Sigmoid colon (tissue), 7 donors: ENCODE measurements around the gene MAML1. TPM values are rescaled to one million over a fixed set of nuclear protein-coding genes. Genes with fewer than 3 reads are reported as not detected.

Experiments used
- DNase-seq: peaks from one replicate; pipeline ENCODE4 v3.0.0-alpha.2; 2019
- H3K27ac ChIP-seq, 4 donors: fragments of 200-600 bp; sonication (generic); one replicate each; pipeline ENCODE4 v1.5.1; 2016 to 2019; ENCODE audit warnings: mild to moderate bottlenecking in 1 of 4
- H3K27me3 ChIP-seq, 3 donors: fragments of 200-600 bp; sonication (generic); one replicate each; pipeline ENCODE4 v1.5.1; 2019; ENCODE audit warnings: mild to moderate bottlenecking in 1 of 3
- H3K36me3 ChIP-seq, 4 donors: fragments of 200-600 bp; sonication (generic); one replicate each; pipeline ENCODE4 v1.5.1; 2016 to 2019
- H3K4me1 ChIP-seq, 4 donors: fragments of 200-600 bp; sonication (generic); one replicate each; pipeline ENCODE4 v1.5.1; 2017 to 2019
- H3K4me3 ChIP-seq, 4 donors: fragments of 200-600 bp; sonication (generic); one replicate each; pipeline ENCODE4 v1.5.1; 2017 to 2019; ENCODE audit warnings: mild to moderate bottlenecking in 2 of 4, moderate library complexity in 1 of 4
- H3K9me3 ChIP-seq, 4 donors: fragments of 200-600 bp in 3 of 4; sonication (generic) in 3 of 4; one replicate each; pipeline versions ENCODE4 v1.5.1 to v1.6.1; 2013 to 2019
- EP300 ChIP-seq, 4 donors: sonication (generic); formaldehyde crosslinking; IDR thresholded peaks; one replicate each; pipeline ENCODE4 v1.6.1; 2017; ENCODE audit warnings: antibody characterized with exemption in 4 of 4
- POLR2A ChIP-seq, 2 donors: fragments of 450-650 bp; IDR thresholded peaks; one replicate each; pipeline ENCODE4 v1.6.1; 2016; ENCODE audit warnings: antibody characterized with exemption in 2 of 2, mild to moderate bottlenecking in 2 of 2, moderate library complexity in 2 of 2
- POLR2AphosphoS5 ChIP-seq, 4 donors: sonication (generic); formaldehyde crosslinking; IDR thresholded peaks; one replicate each; pipeline ENCODE4 v1.6.1; 2017; ENCODE audit warnings: antibody characterized with exemption in 4 of 4
- WGBS, 2 donors: extraction: QIAGEN DNeasy Blood & Tissue Kit; methylation state at CpG; one replicate each; pipeline ENCODE4 v1.1.7; 2013; 5-methylcytosine and 5-hydroxymethylcytosine counted together
- intact Hi-C: fragments of 100-400 bp; cut with DNase I; formaldehyde crosslinking; loops from one replicate; pipeline ENCODE4 v1.15.1; 2023
- polyA plus RNA-seq, 3 donors: library from polyadenylated mRNA; stranded (reverse); fragments of 200-250 nt; gene quantifications; one replicate each; pipeline ENCODE4 v1.2.3, GENCODE V29; 2013
- total RNA-seq, 4 donors: library from RNA; depleted of rRNA; stranded (reverse); fragments of >200 nt; gene quantifications; one replicate each; pipeline ENCODE4 v1.1.0, GENCODE V29; 2016
- TF ChIP-seq, protein P1 (sequence below), 4 experiments: fragments of 450-650 bp in 3 of 4; fragments of 200-600 bp in 1 of 4; IDR thresholded peaks; one replicate each; pipeline ENCODE4 v1.5.1; 2016 to 2019; ENCODE audit warnings: antibody characterized with exemption in 4 of 4, mild to moderate bottlenecking in 3 of 4, moderate library complexity in 2 of 4
- donor health status: healthy with polysubstance abuse.
- donor health status: Bipolar disorder and iron deficiency.
- donor health status: healthy.

Gene MAML1
- total and polyA plus RNA-seq, 7 donors: 7.2 to 30.2 (median 18.1) TPM

DNA sequence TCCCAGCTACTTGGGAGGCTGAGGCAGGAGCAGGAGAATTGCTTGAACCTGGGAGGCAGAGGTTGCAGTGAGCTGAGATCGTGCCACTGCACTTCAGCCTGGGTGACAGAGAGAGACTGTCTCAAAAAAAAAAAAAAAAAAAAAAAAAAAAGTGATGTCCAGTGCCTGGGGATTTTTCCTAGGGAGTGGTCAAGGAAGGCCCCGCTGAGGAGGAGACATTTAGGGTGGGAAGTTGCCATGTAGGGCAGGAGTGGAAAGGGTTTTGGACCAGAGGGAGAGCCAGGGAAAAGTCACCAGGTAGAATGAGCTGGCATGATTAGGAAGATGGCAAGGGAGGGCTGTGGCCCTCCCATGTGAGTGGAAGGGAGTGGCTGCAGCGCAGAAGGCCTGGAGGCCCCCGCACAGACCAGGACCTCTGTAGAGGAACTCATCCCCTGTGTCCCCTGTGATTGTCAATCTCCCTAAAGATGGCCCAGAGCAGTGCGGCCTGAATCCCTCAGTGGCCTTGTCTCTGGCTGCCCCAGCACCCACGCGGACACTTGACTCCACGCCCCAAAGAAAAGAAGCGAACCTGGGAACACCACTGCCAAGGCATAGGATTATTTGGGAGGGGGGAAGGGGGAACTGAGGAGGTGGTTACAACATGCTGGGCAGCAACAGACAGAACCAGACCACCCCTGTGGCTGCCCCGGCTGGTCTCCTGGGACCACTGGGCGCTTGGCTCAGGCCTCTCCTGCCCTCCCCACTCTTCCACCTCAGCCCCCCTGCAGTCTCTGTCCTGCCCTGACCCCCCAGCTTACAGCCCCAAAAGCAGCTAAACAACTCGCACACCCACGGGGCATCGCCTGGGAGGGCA lies 85.5 kb downstream of the MAML1 start:
- H3K4me3 ChIP-seq: peak overlapping the region; percentile 68 to 99 (median 97)
- 30 to 67% methylated on average over 14 of the region's 14 CpGs for WGBS, 2 donors
- H3K4me1 ChIP-seq: peaks cover 0 to 56% (median 52%) of the 10 kb centered on the region in 4 donors
- H3K9me3 ChIP-seq: no peaks in the 10 kb centered on the region
- peaks cover 0 to 11% (median 0%) of the 10 kb centered on the region in 4 donors for H3K36me3 ChIP-seq
- TF ChIP-seq EP300 (IDR thresholded peaks at IDR 0.05) (no peak), POLR2AphosphoS5 (IDR thresholded peaks at IDR 0.05) (no peak), POLR2A (IDR thresholded peaks at IDR 0.05) (no peak)
- TF ChIP-seq, protein P1, sequence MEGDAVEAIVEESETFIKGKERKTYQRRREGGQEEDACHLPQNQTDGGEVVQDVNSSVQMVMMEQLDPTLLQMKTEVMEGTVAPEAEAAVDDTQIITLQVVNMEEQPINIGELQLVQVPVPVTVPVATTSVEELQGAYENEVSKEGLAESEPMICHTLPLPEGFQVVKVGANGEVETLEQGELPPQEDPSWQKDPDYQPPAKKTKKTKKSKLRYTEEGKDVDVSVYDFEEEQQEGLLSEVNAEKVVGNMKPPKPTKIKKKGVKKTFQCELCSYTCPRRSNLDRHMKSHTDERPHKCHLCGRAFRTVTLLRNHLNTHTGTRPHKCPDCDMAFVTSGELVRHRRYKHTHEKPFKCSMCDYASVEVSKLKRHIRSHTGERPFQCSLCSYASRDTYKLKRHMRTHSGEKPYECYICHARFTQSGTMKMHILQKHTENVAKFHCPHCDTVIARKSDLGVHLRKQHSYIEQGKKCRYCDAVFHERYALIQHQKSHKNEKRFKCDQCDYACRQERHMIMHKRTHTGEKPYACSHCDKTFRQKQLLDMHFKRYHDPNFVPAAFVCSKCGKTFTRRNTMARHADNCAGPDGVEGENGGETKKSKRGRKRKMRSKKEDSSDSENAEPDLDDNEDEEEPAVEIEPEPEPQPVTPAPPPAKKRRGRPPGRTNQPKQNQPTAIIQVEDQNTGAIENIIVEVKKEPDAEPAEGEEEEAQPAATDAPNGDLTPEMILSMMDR (IDR thresholded peaks at IDR 0.05): no peak
- intact Hi-C loops: no loop called here
- peak overlapping the region; percentile 97 to 100 (median 99) for H3K27ac ChIP-seq
- no peaks in the 10 kb centered on the region for H3K27me3 ChIP-seq
- DNase-seq: no peak

GRCh38 chr5:179818746-179819295 lies 86.2 kb downstream of the MAML1 start:
- DNase-seq: peak; percentile 99
- intact Hi-C loops: no loop called here
- no peaks in the 10 kb centered on the region for H3K9me3 ChIP-seq
- 1 to 2% methylated on average over 35 of the region's 35 CpGs for WGBS, 2 donors
- peaks cover 0 to 63% (median 58%) of the 10 kb centered on the region in 4 donors for H3K4me1 ChIP-seq
- H3K36me3 ChIP-seq: peaks cover 5 to 15% (median 5%) of the 10 kb centered on the region in 4 donors
- peak overlapping the region; percentile 97 to 100 (median 99) for H3K27ac ChIP-seq
- H3K27me3 ChIP-seq: no peaks in the 10 kb centered on the region
- TF ChIP-seq POLR2AphosphoS5 (IDR thresholded peaks at IDR 0.05) (peak; percentile 83 to 96 (median 88)), POLR2A (IDR thresholded peaks at IDR 0.05) (peak in 1 of 2 donors; percentile 44), EP300 (IDR thresholded peaks at IDR 0.05) (peak; percentile 84 to 99 (median 89))
- TF ChIP-seq, protein P1 (IDR thresholded peaks at IDR 0.05): no peak
- H3K4me3 ChIP-seq: peak overlapping the region; percentile 68 to 99 (median 97)

GRCh38 chr5:179819296-179820126 lies 86.9 kb downstream of the MAML1 start:
- peaks cover 0 to 70% (median 65%) of the 10 kb centered on the region in 4 donors for H3K4me1 ChIP-seq

DNA sequence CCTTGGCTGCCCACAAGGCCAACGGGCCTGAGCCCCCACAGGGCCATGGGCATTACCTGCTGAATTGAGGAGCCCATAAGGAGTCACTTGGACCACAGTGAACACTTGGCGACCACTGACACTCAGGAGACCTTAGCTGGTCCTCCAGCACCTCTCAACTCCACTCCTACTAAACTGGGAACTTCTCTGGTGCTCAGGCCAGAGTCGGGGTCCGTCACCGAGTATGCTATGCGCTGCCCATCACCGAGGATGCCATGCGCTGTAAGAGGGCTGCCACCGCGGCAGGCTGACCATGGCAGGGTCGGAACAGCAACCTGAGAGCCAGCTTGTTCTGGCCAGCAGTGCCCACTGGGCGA lies 87.5 kb downstream of the MAML1 start:
- H3K4me1 ChIP-seq: peaks cover 0 to 76% (median 71%) of the 10 kb centered on the region in 4 donors
- TF ChIP-seq, protein P1 (IDR thresholded peaks at IDR 0.05): no peak
- TF ChIP-seq POLR2AphosphoS5 (IDR thresholded peaks at IDR 0.05): no peak
- no peak for TF ChIP-seq POLR2A (IDR thresholded peaks at IDR 0.05)
- no peak for TF ChIP-seq EP300 (IDR thresholded peaks at IDR 0.05)
- H3K36me3 ChIP-seq: peaks cover 18 to 28% (median 18%) of the 10 kb centered on the region in 4 donors
- H3K9me3 ChIP-seq: no peaks in the 10 kb centered on the region
- DNase-seq: no peak
- 26 to 52% methylated on average over 12 of the region's 12 CpGs for WGBS, 2 donors
- intact Hi-C loops: loop anchor here (2.0 to 5.0 kb wide), 2 partner anchors 13 to 37 kb away; partner anchors contain the start of genes MGAT4B and MRNIP
- peak overlapping the region; percentile 68 to 99 (median 97) for H3K4me3 ChIP-seq
- H3K27me3 ChIP-seq: no peaks in the 10 kb centered on the region
- peak overlapping the region; percentile 97 to 100 (median 99) for H3K27ac ChIP-seq

More at GRCh38 chr5:179819296-179820126, 86.9 kb downstream of the MAML1 start:
- Histone ChIP-seq H3K9me3 (no peaks in the 10 kb centered on the region), H3K4me3 (peak overlapping the region; percentile 68 to 99 (median 97)), H3K36me3 (peaks cover 12 to 22% (median 12%) of the 10 kb centered on the region in 4 donors), H3K27me3 (no peaks in the 10 kb centered on the region), H3K27ac (peak overlapping the region; percentile 97 to 100 (median 99))
- intact Hi-C loops: loop anchor here (2.0 to 5.0 kb wide), 2 partner anchors 13 to 38 kb away; partner anchors contain the start of genes MGAT4B and MRNIP
- DNase-seq: peak; percentile 91
- TF ChIP-seq, protein P1 (IDR thresholded peaks at IDR 0.05): no peak
- peak in 1 of 4 donors; percentile 1 for TF ChIP-seq POLR2AphosphoS5 (IDR thresholded peaks at IDR 0.05)
- TF ChIP-seq EP300 (IDR thresholded peaks at IDR 0.05): peak in 1 of 4 donors; percentile 32
- no peak for TF ChIP-seq POLR2A (IDR thresholded peaks at IDR 0.05)
- WGBS, 2 donors: 21 to 25% methylated on average over 26 of the region's 26 CpGs
